B cell (primary cell): ENCODE measurements around the gene CHRNG. TPM values are rescaled to one million over a fixed set of nuclear protein-coding genes. Genes with fewer than 3 reads are reported as not detected.

ENCODE experiments used
- ATAC-seq: fragments of 200-7000 bp; cut with Tn5 transposase; one replicate; pipeline ENCODE4 v1.10.0; 2021; ENCODE audit warnings: low read depth, mild to moderate bottlenecking, moderate number of reproducible peaks, moderate library complexity
- CTCF ChIA-PET: fragments of 350-600 bp; sonication (Branson Sonifier 250); formaldehyde crosslinking; loops from one replicate; lab custom pipeline; 2021; ENCODE audit warnings: antibody characterized with exemption, inconsistent platforms; lab: Charles Lee
- POLR2A ChIA-PET: fragments of 350-600 bp; sonication (Branson Sonifier 250); formaldehyde crosslinking; loops from one replicate; lab custom pipeline; 2021; ENCODE audit warnings: antibody characterized with exemption; lab: Charles Lee
- DNase-seq: peaks from one replicate; pipeline ENCODE4 v3.0.0; 2013
- H2AFZ ChIP-seq: 2 replicates; pipeline ENCODE4 v1.6.1; 2012; ENCODE audit warnings: mild to moderate bottlenecking, low read depth, low read length; ENCODE audit not compliant: insufficient read depth, poor library complexity, severe bottlenecking
- H3K27ac ChIP-seq, 2 donors: 1 replicate in 1 of 2; 2 replicates in 1 of 2; pipeline ENCODE4 v1.5.1; 2012 to 2013; ENCODE audit warnings: low read length in 2 of 2, mild to moderate bottlenecking in 2 of 2, moderate library complexity in 1 of 2
- H3K27me3 ChIP-seq, 4 experiments: fragments of 200-600 bp in 1 of 4; sonication (generic) in 1 of 4; replicated peaks in 1 of 4; 1 replicate in 2 of 4; 2 replicates in 2 of 4; pipeline versions ENCODE4 v1.6.1 to v1.7.0; 2013 to 2016; ENCODE audit warnings: low read length in 3 of 4, mild to moderate bottlenecking in 2 of 4, mixed read lengths in 1 of 4, moderate library complexity in 1 of 4; ENCODE audit not compliant: insufficient read depth in 4 of 4, control insufficient read depth in 3 of 4; ENCODE audit errors: control extremely low read depth in 1 of 4
- H3K36me3 ChIP-seq, 2 experiments: replicated peaks in 1 of 2; 1 replicate in 1 of 2; 2 replicates in 1 of 2; pipeline versions ENCODE4 v1.6.1 to v1.7.1; 2013; ENCODE audit warnings: low read length in 1 of 2; ENCODE audit not compliant: insufficient read depth in 2 of 2, control insufficient read depth in 1 of 2; ENCODE audit errors: control extremely low read depth in 1 of 2, extremely low read depth in 1 of 2
- H3K4me1 ChIP-seq, 2 donors: fragments of 200-600 bp in 1 of 2; sonication (generic) in 1 of 2; 1 replicate in 1 of 2; 2 replicates in 1 of 2; pipeline versions ENCODE4 v1.5.1 to v1.6.1; 2013 to 2017; ENCODE audit warnings: low read length in 2 of 2; ENCODE audit not compliant: control insufficient read depth in 2 of 2, insufficient read depth in 2 of 2
- H3K4me2 ChIP-seq: replicated peaks from 2 replicates; pipeline ENCODE3; 2012; ENCODE audit warnings: mild to moderate bottlenecking, low read depth, low read length; ENCODE audit not compliant: poor library complexity, severe bottlenecking
- H3K4me3 ChIP-seq, 5 experiments: fragments of 200-600 bp in 1 of 5; sonication (generic) in 1 of 5; 1 replicate in 3 of 5; 2 replicates in 2 of 5; pipeline versions ENCODE4 v1.5.1 to v1.7.0; 2011 to 2016; ENCODE audit warnings: low read length in 4 of 5, mild to moderate bottlenecking in 4 of 5, low read depth in 2 of 5, control low read depth in 1 of 5, moderate library complexity in 1 of 5; ENCODE audit not compliant: insufficient read depth in 1 of 5; ENCODE audit errors: control extremely low read depth in 1 of 5, extremely low read depth in 1 of 5
- H3K79me2 ChIP-seq: fragments of 200-600 bp; sonication (generic); one replicate; pipeline ENCODE4 v1.6.0; 2016; ENCODE audit warnings: low read length; ENCODE audit not compliant: control insufficient read depth, insufficient read depth
- H3K9ac ChIP-seq: fragments of 200-600 bp; sonication (generic); 2 replicates; pipeline ENCODE4 v1.6.1; 2017; ENCODE audit warnings: mild to moderate bottlenecking, low read length, moderate library complexity
- H3K9me3 ChIP-seq, 3 donors: one replicate each; pipeline versions ENCODE4 v1.6.1 to v1.7.1; 2013; ENCODE audit warnings: low read length in 2 of 3; ENCODE audit not compliant: control insufficient read depth in 2 of 3, insufficient read depth in 1 of 3; ENCODE audit errors: control extremely low read depth in 1 of 3
- H4K20me1 ChIP-seq: 2 replicates; pipeline ENCODE4 v1.6.0; 2012; ENCODE audit warnings: mild to moderate bottlenecking, low read length; ENCODE audit not compliant: insufficient read depth, control insufficient read depth, poor library complexity, severe bottlenecking
- H3K27ac Mint-ChIP-seq: one replicate; pipeline ENCODE4 v1.8.0; 2021; ENCODE audit warnings: mixed read lengths
- H3K27me3 Mint-ChIP-seq: one replicate; pipeline ENCODE4 v1.8.0; 2021; ENCODE audit warnings: mixed read lengths
- H3K4me1 Mint-ChIP-seq: one replicate; pipeline ENCODE4 v1.8.0; 2021; ENCODE audit warnings: mixed read lengths
- H3K4me3 Mint-ChIP-seq: one replicate; pipeline ENCODE4 v1.8.0; 2021; ENCODE audit warnings: mixed read lengths
- H3K9me3 Mint-ChIP-seq: one replicate; pipeline ENCODE4 v1.8.0; 2022; ENCODE audit warnings: mixed read lengths; ENCODE audit not compliant: insufficient read depth
- EZH2 ChIP-seq: IDR thresholded peaks from 2 replicates; pipeline ENCODE4 v1.6.1; 2012; ENCODE audit warnings: borderline replicate concordance, low read depth, mild to moderate bottlenecking, moderate library complexity, low read length; ENCODE audit not compliant: insufficient read depth, poor library complexity, severe bottlenecking
- WGBS: methylation state at CpG from one replicate; pipeline ENCODE4 v1.1.5; 2013; ENCODE audit warnings: missing lambda C conversion rate; ENCODE audit not compliant: insufficient coverage; 5-methylcytosine and 5-hydroxymethylcytosine counted together
- intact Hi-C: fragments of 100-400 bp; cut with micrococcal nuclease; formaldehyde crosslinking; loops from one replicate; pipeline ENCODE4 v1.10.0; 2022
- polyA plus RNA-seq: library from polyadenylated mRNA; depleted of rRNA; stranded (reverse); fragments of >200 nt; gene quantifications from 2 replicates; pipeline ENCODE4 v1.2.3, GENCODE V29; 2012
- total RNA-seq, 2 donors: library from RNA; stranded (reverse); fragments of 120-200 nt in 1 of 2; gene quantifications; 1 replicate in 1 of 2; 2 replicates in 1 of 2; pipeline versions ENCODE4 v1.2.3 to v1.2.4, GENCODE V29; 2013 to 2022
- TF ChIP-seq, protein P1 (sequence below): fragments of 200-600 bp; IDR thresholded peaks from one replicate; pipeline ENCODE4 v1.8.0; 2022; ENCODE audit warnings: antibody characterized with exemption, mild to moderate bottlenecking

CHRNG gene
- total and polyA plus RNA-seq, 2 donors (not counting 1 experiment from before 2014, with no cell fraction given): not detected

DNA sequence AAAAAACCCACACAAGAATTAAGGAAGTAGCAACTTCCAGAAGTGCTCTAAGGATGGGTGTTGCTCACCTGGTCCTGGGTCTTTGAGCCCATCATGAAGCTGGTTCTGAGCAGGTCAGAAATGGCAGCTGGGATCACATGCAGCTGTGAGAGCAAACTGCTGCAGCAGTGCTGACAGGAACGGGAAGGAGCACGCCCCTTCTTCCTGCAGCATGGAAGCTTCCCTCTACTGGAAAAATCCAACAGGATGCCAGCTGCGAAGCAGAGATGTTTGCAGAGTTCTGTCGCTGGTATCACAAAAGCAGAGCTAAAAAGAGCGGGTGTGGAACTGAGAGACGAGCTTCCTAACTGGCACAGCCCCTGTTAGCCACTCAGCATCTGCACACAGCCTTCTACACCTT lies 44.7 kb downstream of the CHRNG start:
- H3K4me2 ChIP-seq: no peak overlapping the region
- peaks cover 0 to 32% of the 10 kb centered on the region in 2 experiments for H3K36me3 ChIP-seq
- no peaks in the 10 kb centered on the region for H4K20me1 ChIP-seq
- DNase-seq (no peak), ATAC-seq (no peak)
- Mint-ChIP-seq H3K27ac (no peak overlapping the region), H3K27me3 (no peaks in the 10 kb centered on the region), H3K9me3 (no peaks in the 10 kb centered on the region), H3K4me1 (peaks cover 3% of the 10 kb centered on the region), H3K4me3 (no peak overlapping the region)
- no peaks in the 10 kb centered on the region for H3K79me2 ChIP-seq
- no peaks in the 10 kb centered on the region for H3K27me3 ChIP-seq
- no peak overlapping the region for H3K4me3 ChIP-seq
- no peak overlapping the region for H3K27ac ChIP-seq
- 95% methylated on average over 5 of the region's 6 CpGs for WGBS
- H3K9ac ChIP-seq: no peak overlapping the region
- H2AFZ ChIP-seq: no peak overlapping the region
- intact Hi-C loops: no loop called here
- TF ChIP-seq, protein P1, sequence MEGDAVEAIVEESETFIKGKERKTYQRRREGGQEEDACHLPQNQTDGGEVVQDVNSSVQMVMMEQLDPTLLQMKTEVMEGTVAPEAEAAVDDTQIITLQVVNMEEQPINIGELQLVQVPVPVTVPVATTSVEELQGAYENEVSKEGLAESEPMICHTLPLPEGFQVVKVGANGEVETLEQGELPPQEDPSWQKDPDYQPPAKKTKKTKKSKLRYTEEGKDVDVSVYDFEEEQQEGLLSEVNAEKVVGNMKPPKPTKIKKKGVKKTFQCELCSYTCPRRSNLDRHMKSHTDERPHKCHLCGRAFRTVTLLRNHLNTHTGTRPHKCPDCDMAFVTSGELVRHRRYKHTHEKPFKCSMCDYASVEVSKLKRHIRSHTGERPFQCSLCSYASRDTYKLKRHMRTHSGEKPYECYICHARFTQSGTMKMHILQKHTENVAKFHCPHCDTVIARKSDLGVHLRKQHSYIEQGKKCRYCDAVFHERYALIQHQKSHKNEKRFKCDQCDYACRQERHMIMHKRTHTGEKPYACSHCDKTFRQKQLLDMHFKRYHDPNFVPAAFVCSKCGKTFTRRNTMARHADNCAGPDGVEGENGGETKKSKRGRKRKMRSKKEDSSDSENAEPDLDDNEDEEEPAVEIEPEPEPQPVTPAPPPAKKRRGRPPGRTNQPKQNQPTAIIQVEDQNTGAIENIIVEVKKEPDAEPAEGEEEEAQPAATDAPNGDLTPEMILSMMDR: no peak
- TF ChIP-seq EZH2: no peak
- no peaks in the 10 kb centered on the region for H3K4me1 ChIP-seq
- H3K9me3 ChIP-seq: peaks cover 0 to 4% (median 0%) of the 10 kb centered on the region in 3 donors
- ChIA-PET POLR2A (no interaction called here), CTCF (interaction anchor here (0.8 kb wide), 1 partner anchor 11 kb away, joined by 3 read pairs; no protein-coding TSS in a partner anchor)

DNA sequence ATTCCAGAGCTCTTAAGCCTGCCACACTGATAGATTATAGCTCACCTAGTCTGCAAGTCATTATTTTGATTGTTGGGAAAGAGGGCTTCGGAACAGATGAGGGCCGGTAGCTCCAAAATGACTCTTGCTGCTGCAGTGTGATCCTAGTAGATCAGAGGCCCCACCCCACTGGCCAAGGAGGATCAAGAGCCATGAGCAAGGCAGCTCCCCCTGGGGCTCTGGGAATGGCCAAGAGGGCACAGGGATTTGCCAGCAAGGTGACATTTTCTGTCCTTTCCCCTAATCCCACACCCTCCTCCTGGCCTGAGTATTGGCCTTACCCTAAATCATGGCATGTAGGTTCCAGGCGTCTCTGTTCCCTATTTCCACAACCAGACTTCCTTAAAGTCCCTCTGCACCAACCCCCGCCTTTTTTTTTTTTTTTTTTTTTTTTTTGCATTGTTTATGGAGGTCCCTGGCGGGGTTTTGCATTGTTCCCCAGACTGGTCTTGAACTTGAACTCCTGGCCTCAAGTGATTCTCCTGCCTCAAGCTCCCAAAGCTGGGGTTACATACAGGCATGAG lies 47.5 kb downstream of the CHRNG start:
- Histone ChIP-seq H3K79me2 (no peaks in the 10 kb centered on the region), H3K27me3 (no peaks in the 10 kb centered on the region), H3K27ac (no peak overlapping the region), H3K4me3 (no peak overlapping the region), H4K20me1 (no peaks in the 10 kb centered on the region), H2AFZ (no peak overlapping the region), H3K9ac (no peak overlapping the region), H3K4me2 (no peak overlapping the region), H3K36me3 (peaks cover 0 to 16% of the 10 kb centered on the region in 2 experiments), H3K9me3 (peaks cover 0 to 4% (median 0%) of the 10 kb centered on the region in 3 donors), H3K4me1 (no peaks in the 10 kb centered on the region)
- no peaks in the 10 kb centered on the region for H3K9me3 Mint-ChIP-seq
- no peak for DNase-seq
- H3K4me1 Mint-ChIP-seq: no peaks in the 10 kb centered on the region
- H3K27ac Mint-ChIP-seq: no peak overlapping the region
- no peaks in the 10 kb centered on the region for H3K27me3 Mint-ChIP-seq
- H3K4me3 Mint-ChIP-seq: no peak overlapping the region
- WGBS: 89% methylated on average over 3 of the region's 5 CpGs
- POLR2A ChIA-PET: no interaction called here
- CTCF ChIA-PET: interaction anchor here (1.1 kb wide), 1 partner anchor 16 kb away, joined by 3 read pairs; no protein-coding TSS in a partner anchor
- intact Hi-C loops: no loop called here
- TF ChIP-seq, protein P1: no peak
- TF ChIP-seq EZH2: no peak
- no peak for ATAC-seq
